Measurements from ENCODE around the gene PFDN5.

GRCh38 chr12:53340398-53340797 lies 45.1 kb downstream of the PFDN5 start:
- no peak for TF ChIP-seq TCF7L2 (IDR thresholded peaks at IDR 0.05; ENCODE audit: low read depth, low read length)
- TF ChIP-seq CHD2 (IDR thresholded peaks at IDR 0.05; ENCODE audit: low read depth, low read length), result no peak
- no peak for TF ChIP-seq ZNF174 (CRISPR knock-in tag; IDR thresholded peaks at IDR 0.05)
- TF ChIP-seq ZNF609 (CRISPR knock-in tag; IDR thresholded peaks at IDR 0.05; ENCODE audit: borderline replicate concordance), result no peak
- TF ChIP-seq CBX3 (IDR thresholded peaks at IDR 0.05; ENCODE audit: borderline replicate concordance in 1 of 2, low read length in 2 of 2), result no peak
- no peak for TF ChIP-seq ZBTB9 (CRISPR knock-in tag; IDR thresholded peaks at IDR 0.05)

Data from K562 (cell line).